Endothelial cell of hepatic sinusoid (primary cell): ENCODE data around the gene CELA3B.
"Not testable (repeated sequence)": the region's sequence is repeated elsewhere in the genome, so short reads cannot be mapped to it uniquely, and the experiment has no call there.

Experiments used
- in situ Hi-C: cut with HindIII; loops from 2 replicates; pipeline ENCODE4 v1.10.0; 2017; ENCODE audit warnings: low sequenced_read_pairs

The CELA3B gene

GRCh38 chr1:21974699-21975098, 2.1 kb upstream of the CELA3B start:
- in situ Hi-C loops: not testable (repeated sequence)

GRCh38 chr1:21975296-21975695, 1.5 kb upstream of the CELA3B start:
- in situ Hi-C loops: not testable (repeated sequence)

GRCh38 chr1:21978209-21978608, 1.4 kb downstream of the CELA3B start:
- in situ Hi-C loops: not testable (repeated sequence)

- in situ Hi-C loops: not testable (repeated sequence)
Observed at GRCh38 chr1:21980515-21981220, 3.8 kb downstream of the CELA3B start.

- in situ Hi-C loops: not testable (repeated sequence)
Observed at GRCh38 chr1:21981253-21981652, 4.4 kb downstream of the CELA3B start.

GRCh38 chr1:21982122-21982521, 5.3 kb downstream of the CELA3B start:
- in situ Hi-C loops: not testable (repeated sequence)

- in situ Hi-C loops: not testable (repeated sequence)
Observed at GRCh38 chr1:21983539-21983938, 6.7 kb downstream of the CELA3B start.

GRCh38 chr1:21985893-21986292, 9.1 kb downstream of the CELA3B start:
- in situ Hi-C loops: not testable (repeated sequence)

- in situ Hi-C loops: not testable (repeated sequence)
Observed at GRCh38 chr1:21986386-21986785, 9.6 kb downstream of the CELA3B start.

- in situ Hi-C loops: not testable (repeated sequence)
Observed at GRCh38 chr1:21989672-21990393, 13.0 kb downstream of the CELA3B start.

- in situ Hi-C loops: not testable (repeated sequence)
Observed at GRCh38 chr1:21992186-21992585, 15.4 kb downstream of the CELA3B start.

- in situ Hi-C loops: not testable (repeated sequence)
Observed at GRCh38 chr1:21994716-21995115, 17.9 kb downstream of the CELA3B start.

GRCh38 chr1:21996663-21996970, 19.8 kb downstream of the CELA3B start:
- in situ Hi-C loops: not testable (repeated sequence)

GRCh38 chr1:21997891-21998623, 21.2 kb downstream of the CELA3B start:
- in situ Hi-C loops: not testable (repeated sequence)

- in situ Hi-C loops: not testable (repeated sequence)
Observed at GRCh38 chr1:21998624-21999294, 21.9 kb downstream of the CELA3B start.

- in situ Hi-C loops: not testable (repeated sequence)
Observed at GRCh38 chr1:21999645-22000044, 22.8 kb downstream of the CELA3B start.

GRCh38 chr1:22001409-22001808, 24.6 kb downstream of the CELA3B start, which contains the start of gene CELA3A:
Gene CELA3A, plus strand, starts transcription at chr1:22001657. Its CDS starts 18 bp downstream, at chr1:22001675.
- in situ Hi-C loops: no loop called here

GRCh38 chr1:22002461-22002860, 25.6 kb downstream of the CELA3B start:
- in situ Hi-C loops: not testable (repeated sequence)

GRCh38 chr1:22002875-22003274, 26.1 kb downstream of the CELA3B start:
- in situ Hi-C loops: not testable (repeated sequence)

- in situ Hi-C loops: not testable (repeated sequence)
Observed at GRCh38 chr1:22003959-22004358, 27.1 kb downstream of the CELA3B start.
